Measurements from ENCODE around the gene FAM240B.

DNA sequence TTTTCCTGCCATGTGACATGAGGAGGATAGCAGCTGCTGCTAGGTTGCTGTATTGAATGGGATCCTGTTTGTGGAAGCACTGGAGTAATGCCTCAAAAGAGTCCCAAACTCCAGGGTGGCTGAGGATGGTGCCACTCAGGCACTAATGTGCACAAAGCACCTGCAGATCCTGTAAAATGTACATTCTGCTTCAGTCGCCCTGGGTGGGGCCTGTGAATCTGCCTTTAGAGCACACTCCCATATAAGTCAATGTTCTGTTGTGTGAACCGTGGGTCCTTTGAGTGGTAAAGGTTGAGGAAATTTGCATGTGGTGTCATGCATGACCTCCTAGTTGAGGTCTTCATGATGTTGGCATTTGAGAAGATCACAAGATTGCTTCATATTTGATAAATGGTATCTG, 67.9 kb downstream of the FAM240B start:
- no peak for TF ChIP-seq EZH2phosphoT487 (IDR thresholded peaks at IDR 0.05; ENCODE audit: borderline replicate concordance)
- TF ChIP-seq, protein P1, sequence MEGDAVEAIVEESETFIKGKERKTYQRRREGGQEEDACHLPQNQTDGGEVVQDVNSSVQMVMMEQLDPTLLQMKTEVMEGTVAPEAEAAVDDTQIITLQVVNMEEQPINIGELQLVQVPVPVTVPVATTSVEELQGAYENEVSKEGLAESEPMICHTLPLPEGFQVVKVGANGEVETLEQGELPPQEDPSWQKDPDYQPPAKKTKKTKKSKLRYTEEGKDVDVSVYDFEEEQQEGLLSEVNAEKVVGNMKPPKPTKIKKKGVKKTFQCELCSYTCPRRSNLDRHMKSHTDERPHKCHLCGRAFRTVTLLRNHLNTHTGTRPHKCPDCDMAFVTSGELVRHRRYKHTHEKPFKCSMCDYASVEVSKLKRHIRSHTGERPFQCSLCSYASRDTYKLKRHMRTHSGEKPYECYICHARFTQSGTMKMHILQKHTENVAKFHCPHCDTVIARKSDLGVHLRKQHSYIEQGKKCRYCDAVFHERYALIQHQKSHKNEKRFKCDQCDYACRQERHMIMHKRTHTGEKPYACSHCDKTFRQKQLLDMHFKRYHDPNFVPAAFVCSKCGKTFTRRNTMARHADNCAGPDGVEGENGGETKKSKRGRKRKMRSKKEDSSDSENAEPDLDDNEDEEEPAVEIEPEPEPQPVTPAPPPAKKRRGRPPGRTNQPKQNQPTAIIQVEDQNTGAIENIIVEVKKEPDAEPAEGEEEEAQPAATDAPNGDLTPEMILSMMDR (conservative IDR thresholded peaks at IDR 0.05; ENCODE audit: low read length): no peak

Data from Loucy (cell line).